Endothelial cell (in vitro differentiated cells): Measurements from ENCODE around the gene TRABD2A. TPM values are rescaled to one million over a fixed set of nuclear protein-coding genes. Genes with fewer than 3 reads are reported as not detected.

Experiments used
- DNase-seq: peaks from one replicate; pipeline ENCODE4 v3.0.0; 2021; ENCODE audit warnings: low spot score
- H3K27ac Mint-ChIP-seq: one replicate; pipeline ENCODE4 v1.8.0; 2021; ENCODE audit warnings: mixed read lengths, inconsistent platforms; ENCODE audit not compliant: unreplicated experiment
- H3K27me3 Mint-ChIP-seq: one replicate; pipeline ENCODE4 v1.8.0; 2021; ENCODE audit warnings: mild to moderate bottlenecking, moderate library complexity, mixed read lengths, inconsistent platforms; ENCODE audit not compliant: unreplicated experiment
- H3K36me3 Mint-ChIP-seq: one replicate; pipeline ENCODE4 v1.8.0; 2021; ENCODE audit warnings: mild to moderate bottlenecking, low read depth, mixed read lengths, inconsistent platforms; ENCODE audit not compliant: unreplicated experiment
- H3K4me1 Mint-ChIP-seq: one replicate; pipeline ENCODE4 v1.8.0; 2021; ENCODE audit warnings: mild to moderate bottlenecking, mixed read lengths, inconsistent platforms; ENCODE audit not compliant: unreplicated experiment
- H3K4me3 Mint-ChIP-seq: one replicate; pipeline ENCODE4 v1.8.0; 2021; ENCODE audit warnings: mild to moderate bottlenecking, mixed read lengths, inconsistent platforms; ENCODE audit not compliant: unreplicated experiment
- H3K9me3 Mint-ChIP-seq: one replicate; pipeline ENCODE4 v1.8.0; 2021; ENCODE audit warnings: mixed read lengths, inconsistent platforms; ENCODE audit not compliant: unreplicated experiment
- CTCF ChIP-seq: fragments of 200-600 bp; sonication (generic); IDR thresholded peaks from one replicate; pipeline ENCODE4 v1.5.0; 2021; ENCODE audit warnings: antibody characterized with exemption; ENCODE audit not compliant: unreplicated experiment
- total RNA-seq: library from RNA; stranded (reverse); fragmentation: NEBNext Ultra II Directional; extraction: Animal tissue kit (Norgen Biotek cat#: 25700); gene quantifications from one replicate; pipeline ENCODE4 v1.2.1, GENCODE V29; 2021; ENCODE audit not compliant: unreplicated experiment

TRABD2A gene
- total RNA-seq, 1 donor from 2014 or later: 7.2 TPM

DNA sequence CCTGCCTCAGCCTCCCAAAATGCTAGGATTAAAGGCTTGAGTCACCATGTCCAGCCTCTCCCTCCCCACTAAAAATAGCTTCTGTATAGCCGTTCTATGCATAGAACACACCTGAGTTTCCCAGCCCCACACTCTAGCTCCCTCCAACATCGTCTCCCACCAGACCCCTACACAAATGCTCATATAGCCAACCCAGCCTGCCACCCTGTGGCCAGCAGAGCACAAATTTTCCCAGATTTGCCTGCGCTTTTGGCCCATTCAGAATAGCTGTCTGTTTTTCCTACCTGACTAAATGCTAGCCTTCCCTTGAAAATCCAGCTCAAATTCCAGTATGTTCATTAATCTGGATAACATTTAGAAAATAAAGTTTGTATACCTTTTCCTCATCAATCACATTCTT, 22.8 kb downstream of the TRABD2A start:
- no peak for TF ChIP-seq CTCF
- no peaks in the 10 kb centered on the region for H3K9me3 Mint-ChIP-seq
- no peak overlapping the region for H3K27ac Mint-ChIP-seq
- no peak overlapping the region for H3K4me3 Mint-ChIP-seq
- peaks cover 14% of the 10 kb centered on the region for H3K27me3 Mint-ChIP-seq
- H3K36me3 Mint-ChIP-seq: peaks cover 5% of the 10 kb centered on the region
- no peak for DNase-seq
- H3K4me1 Mint-ChIP-seq: peaks cover 7% of the 10 kb centered on the region

- Mint-ChIP-seq H3K4me1 (peaks cover 7% of the 10 kb centered on the region), H3K27ac (no peak overlapping the region), H3K4me3 (no peak overlapping the region), H3K9me3 (no peaks in the 10 kb centered on the region), H3K27me3 (peaks cover 14% of the 10 kb centered on the region), H3K36me3 (peaks cover 8% of the 10 kb centered on the region)
- TF ChIP-seq CTCF: no peak
- no peak for DNase-seq
These were observed 23.3 kb downstream of the TRABD2A start for GRCh38 chr2:84857566-84857965.

GRCh38 chr2:84856787-84857186, 24.1 kb downstream of the TRABD2A start:
- H3K9me3 Mint-ChIP-seq: no peaks in the 10 kb centered on the region

GRCh38 chr2:84855731-84856130, 25.2 kb downstream of the TRABD2A start:
- Mint-ChIP-seq H3K36me3 (peaks cover 8% of the 10 kb centered on the region), H3K4me3 (no peak overlapping the region), H3K9me3 (no peaks in the 10 kb centered on the region), H3K27me3 (peaks cover 14% of the 10 kb centered on the region), H3K4me1 (peaks cover 7% of the 10 kb centered on the region), H3K27ac (no peak overlapping the region)
- no peak for DNase-seq
- no peak for TF ChIP-seq CTCF

More at GRCh38 chr2:84856787-84857186, 24.1 kb downstream of the TRABD2A start:
- Mint-ChIP-seq H3K36me3 (peaks cover 8% of the 10 kb centered on the region), H3K4me3 (no peak overlapping the region), H3K4me1 (peaks cover 7% of the 10 kb centered on the region), H3K27ac (no peak overlapping the region), H3K27me3 (peaks cover 14% of the 10 kb centered on the region)
- no peak for TF ChIP-seq CTCF
- no peak for DNase-seq

DNA sequence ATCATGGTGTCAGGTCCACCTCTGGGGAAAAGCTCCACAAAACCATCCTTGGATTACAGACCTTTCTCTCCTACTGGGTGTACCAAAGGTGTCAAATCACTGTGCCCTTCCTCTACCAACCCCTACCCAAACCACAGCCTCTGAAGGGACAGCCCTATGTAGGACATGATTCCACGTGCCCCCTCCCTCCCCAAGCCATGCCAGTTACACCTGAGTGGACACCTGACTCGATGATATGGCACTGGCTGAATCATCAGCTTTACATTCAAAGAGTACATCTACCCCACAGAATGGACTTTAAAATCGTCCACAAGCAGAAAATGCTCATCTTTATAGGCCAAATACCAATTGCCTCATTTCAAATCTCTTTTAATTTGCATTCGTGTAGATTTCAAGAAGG, 26.0 kb downstream of the TRABD2A start:
- no peak for DNase-seq
- peaks cover 8% of the 10 kb centered on the region for H3K36me3 Mint-ChIP-seq
- H3K9me3 Mint-ChIP-seq: no peaks in the 10 kb centered on the region
- TF ChIP-seq CTCF: no peak
- H3K4me3 Mint-ChIP-seq: no peak overlapping the region
- H3K27ac Mint-ChIP-seq: no peak overlapping the region
- peaks cover 14% of the 10 kb centered on the region for H3K27me3 Mint-ChIP-seq
- H3K4me1 Mint-ChIP-seq: peaks cover 7% of the 10 kb centered on the region
